Measurements from ENCODE around the gene EFCC1.

DNA sequence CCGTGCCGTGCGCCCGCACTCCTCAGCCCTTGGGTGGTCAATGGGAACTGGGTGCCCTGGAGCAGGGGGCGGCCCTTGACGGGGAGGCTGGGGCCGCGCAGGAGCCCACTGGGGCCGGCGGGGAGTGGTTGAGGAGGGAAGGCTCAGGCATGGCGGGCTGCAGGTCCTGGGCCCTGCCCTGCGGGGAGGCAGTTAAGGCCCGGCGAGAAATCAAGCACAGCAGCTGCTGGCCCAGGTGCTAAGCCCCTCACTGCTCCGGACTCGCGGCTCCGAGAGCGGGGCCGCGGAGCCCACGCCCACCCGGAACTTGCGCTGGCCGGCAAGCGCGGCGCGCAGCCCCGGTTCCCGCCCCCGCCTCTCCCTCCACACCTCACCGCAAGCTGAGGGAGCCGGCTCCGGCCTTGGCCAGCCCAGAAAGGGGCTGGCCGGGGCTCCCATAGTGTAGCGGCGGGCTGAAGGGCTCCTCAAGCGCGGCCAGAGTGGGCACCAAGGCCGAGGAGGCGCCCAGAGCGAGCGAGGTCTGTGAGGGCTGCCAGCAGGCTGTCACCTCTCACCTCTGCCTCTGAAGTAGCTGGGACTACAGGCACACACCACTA lies 67.3 kb downstream of the EFCC1 start:
- no peak for TF ChIP-seq POLR2AphosphoS5 (IDR thresholded peaks at IDR 0.05)
- TF ChIP-seq, protein P1, sequence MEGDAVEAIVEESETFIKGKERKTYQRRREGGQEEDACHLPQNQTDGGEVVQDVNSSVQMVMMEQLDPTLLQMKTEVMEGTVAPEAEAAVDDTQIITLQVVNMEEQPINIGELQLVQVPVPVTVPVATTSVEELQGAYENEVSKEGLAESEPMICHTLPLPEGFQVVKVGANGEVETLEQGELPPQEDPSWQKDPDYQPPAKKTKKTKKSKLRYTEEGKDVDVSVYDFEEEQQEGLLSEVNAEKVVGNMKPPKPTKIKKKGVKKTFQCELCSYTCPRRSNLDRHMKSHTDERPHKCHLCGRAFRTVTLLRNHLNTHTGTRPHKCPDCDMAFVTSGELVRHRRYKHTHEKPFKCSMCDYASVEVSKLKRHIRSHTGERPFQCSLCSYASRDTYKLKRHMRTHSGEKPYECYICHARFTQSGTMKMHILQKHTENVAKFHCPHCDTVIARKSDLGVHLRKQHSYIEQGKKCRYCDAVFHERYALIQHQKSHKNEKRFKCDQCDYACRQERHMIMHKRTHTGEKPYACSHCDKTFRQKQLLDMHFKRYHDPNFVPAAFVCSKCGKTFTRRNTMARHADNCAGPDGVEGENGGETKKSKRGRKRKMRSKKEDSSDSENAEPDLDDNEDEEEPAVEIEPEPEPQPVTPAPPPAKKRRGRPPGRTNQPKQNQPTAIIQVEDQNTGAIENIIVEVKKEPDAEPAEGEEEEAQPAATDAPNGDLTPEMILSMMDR (IDR thresholded peaks at IDR 0.05), result no peak
